D721Med (cell line): ENCODE data around the gene VSTM5.
"Not testable (repeated sequence)": the region's sequence is repeated elsewhere in the genome, so short reads cannot be mapped to it uniquely, and the experiment has no call there.

Experiments
- DNase-seq: peaks from one replicate; pipeline ENCODE4 v3.0.0; 2011; ENCODE audit warnings: low spot score; ENCODE audit not compliant: insufficient read length
- FAIRE-seq: peaks from 2 replicates; lab custom pipeline; 2011; peaks lifted over from hg19 to GRCh38; lab: Jason Lieb, UNC
- TF ChIP-seq, protein P1 (sequence below): IDR thresholded peaks from 2 replicates; pipeline ENCODE4 v1.5.1; 2012; ENCODE audit warnings: mild to moderate bottlenecking, control low read depth; ENCODE audit not compliant: insufficient read depth; ENCODE audit errors: missing control alignments

VSTM5 gene

DNA sequence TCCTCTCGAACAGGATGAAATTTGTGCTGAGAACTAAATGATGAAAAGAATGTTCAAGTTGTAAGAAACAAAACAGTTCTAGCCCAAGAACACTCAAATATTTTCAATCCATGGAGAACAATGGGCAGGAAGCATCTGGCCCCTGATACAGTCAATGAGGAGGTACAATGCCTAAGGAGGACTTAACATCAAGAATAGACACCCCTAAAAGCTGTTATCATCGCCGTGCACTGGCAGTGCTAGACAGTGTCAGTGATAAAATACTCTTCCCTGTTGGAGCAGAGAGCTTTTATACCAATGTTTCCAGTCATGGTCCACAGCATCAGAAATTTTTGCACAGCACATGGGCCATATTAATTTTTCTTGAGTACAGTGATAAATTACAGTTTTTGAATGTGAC is 20.2 kb upstream of the VSTM5 start:
- FAIRE-seq (no peak), DNase-seq (no peak)
- TF ChIP-seq, protein P1, sequence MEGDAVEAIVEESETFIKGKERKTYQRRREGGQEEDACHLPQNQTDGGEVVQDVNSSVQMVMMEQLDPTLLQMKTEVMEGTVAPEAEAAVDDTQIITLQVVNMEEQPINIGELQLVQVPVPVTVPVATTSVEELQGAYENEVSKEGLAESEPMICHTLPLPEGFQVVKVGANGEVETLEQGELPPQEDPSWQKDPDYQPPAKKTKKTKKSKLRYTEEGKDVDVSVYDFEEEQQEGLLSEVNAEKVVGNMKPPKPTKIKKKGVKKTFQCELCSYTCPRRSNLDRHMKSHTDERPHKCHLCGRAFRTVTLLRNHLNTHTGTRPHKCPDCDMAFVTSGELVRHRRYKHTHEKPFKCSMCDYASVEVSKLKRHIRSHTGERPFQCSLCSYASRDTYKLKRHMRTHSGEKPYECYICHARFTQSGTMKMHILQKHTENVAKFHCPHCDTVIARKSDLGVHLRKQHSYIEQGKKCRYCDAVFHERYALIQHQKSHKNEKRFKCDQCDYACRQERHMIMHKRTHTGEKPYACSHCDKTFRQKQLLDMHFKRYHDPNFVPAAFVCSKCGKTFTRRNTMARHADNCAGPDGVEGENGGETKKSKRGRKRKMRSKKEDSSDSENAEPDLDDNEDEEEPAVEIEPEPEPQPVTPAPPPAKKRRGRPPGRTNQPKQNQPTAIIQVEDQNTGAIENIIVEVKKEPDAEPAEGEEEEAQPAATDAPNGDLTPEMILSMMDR = no peak

DNA sequence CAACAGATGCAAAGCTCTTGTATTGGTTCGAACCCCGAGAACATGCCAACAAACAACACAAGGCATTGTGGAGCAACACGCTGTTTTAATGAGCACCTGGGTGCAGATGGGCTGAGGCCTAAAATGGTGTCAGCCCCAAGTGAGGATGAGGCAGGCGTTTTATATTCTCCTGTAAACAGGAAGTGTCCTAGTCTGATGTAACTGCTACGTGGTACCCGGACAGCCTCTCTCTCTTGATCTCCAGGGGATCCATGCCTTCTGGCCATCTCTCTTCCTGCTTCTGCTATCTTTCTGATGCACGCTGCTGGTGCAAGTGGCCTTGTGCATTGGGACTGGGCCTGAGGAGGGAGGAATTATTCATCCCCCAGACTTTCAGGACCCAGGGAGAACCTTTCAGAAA is 19.4 kb upstream of the VSTM5 start:
- TF ChIP-seq, protein P1 = no peak
- FAIRE-seq = no peak
- no peak for DNase-seq

DNA sequence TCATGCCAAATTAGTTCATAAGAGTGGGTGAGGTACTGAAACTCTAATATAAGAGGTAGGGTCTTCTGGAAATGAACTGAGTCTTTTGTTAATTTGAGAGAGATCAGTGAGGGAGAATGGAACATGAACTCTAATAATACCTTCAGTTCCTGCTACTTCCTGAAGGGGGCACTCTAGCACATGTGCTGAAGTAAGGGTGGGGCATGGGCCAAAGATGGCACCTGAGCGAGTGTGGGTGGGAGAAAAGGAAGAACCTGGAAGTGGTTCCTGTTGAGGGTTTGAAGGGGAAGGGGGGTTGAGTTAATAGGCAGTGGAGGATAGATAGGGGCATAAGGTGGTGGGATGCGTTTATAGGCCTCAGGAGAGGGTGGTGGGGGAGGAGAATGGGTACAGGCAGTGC is 18.0 kb upstream of the VSTM5 start:
- not testable (repeated sequence) for FAIRE-seq, DNase-seq

DNA sequence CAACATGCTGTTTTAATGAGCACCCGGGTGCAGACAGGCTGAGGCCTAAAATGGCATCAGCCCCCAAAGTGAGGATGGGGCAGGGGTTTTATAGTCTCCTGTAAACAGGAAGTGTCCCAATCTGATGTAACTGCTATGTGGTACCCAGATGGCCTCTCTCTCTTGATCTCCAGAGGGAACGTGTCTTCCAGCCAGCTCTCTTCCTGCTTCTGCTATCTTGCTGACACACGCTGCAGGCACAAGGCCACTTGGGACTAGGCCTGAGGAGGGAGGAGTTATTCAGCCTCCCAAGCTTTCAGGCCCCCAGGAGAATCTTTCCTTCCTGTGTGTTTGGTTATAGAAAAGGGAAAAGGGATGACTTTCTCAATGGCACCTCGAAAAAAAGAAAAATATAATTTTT is 11.4 kb upstream of the VSTM5 start:
- FAIRE-seq (no peak), DNase-seq (no peak)

DNA sequence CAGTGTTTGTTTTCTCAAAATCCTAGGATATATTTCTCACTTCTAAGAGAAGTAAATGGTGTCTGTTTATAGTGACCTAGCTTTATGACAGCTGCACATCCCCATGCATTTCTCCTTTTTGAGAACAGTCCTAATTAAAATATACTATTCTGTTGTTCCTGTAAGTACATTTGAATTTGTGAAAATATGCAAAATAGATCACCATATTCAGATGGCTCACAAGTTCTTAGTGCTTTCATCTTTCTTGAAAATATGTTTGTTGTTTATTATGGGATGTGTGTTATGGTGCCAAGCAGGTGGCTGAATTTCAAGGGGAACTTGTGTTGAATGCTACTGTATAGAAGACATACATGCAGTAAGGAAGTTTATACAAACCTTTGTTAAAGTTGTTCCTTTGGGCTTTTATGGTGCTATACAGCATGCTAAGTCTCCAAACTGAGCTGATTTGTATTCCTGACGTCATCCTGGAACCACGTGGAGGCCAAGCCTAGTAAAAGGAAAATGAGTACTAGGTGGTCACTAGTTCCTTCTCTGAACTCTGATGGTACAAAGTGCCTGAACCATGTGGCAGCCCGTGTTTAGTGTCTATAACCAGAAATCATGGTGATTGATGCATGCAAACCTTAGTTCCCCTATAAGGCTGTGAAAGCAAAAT is 7.8 kb upstream of the VSTM5 start:
- FAIRE-seq (no peak), DNase-seq (no peak)
- TF ChIP-seq, protein P1 = no peak

More for the DNA sequence above, 11.4 kb upstream of the VSTM5 start:
- TF ChIP-seq, protein P1 = no peak

DNA sequence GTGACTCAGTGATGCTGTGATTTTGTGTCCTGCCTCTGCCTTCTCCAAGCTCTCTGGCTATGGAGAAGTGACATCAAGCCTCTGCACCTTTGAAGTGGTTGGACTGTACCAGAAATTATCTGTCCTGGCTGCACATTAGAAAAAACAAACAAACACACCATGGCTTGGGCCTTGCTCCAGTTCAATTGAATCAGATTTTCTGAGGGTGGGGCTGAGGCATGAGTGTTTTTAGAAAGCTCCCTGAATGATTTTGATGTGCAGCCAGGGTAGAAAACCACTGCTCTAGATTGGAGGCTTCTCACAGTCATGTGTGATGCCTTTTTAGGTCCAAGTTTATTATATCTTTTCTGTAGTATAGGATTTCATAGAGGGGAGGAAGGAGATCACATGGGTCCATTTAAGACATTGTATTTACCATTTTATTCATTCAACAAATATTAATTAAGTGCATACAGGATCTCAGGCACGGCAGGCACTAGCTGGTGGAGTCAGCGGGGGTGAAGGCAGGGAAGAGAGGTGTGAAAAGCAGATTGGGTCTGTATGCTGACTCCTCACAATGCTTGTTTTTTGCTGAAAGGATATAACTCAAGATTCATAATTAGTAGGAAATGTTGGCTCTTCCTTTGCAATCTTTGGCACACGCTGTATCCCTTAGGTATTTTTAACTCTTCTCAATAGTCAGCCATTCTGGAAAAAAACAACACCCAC is 7.1 kb upstream of the VSTM5 start:
- no peak for DNase-seq
- TF ChIP-seq, protein P1 = no peak
- no peak for FAIRE-seq

DNA sequence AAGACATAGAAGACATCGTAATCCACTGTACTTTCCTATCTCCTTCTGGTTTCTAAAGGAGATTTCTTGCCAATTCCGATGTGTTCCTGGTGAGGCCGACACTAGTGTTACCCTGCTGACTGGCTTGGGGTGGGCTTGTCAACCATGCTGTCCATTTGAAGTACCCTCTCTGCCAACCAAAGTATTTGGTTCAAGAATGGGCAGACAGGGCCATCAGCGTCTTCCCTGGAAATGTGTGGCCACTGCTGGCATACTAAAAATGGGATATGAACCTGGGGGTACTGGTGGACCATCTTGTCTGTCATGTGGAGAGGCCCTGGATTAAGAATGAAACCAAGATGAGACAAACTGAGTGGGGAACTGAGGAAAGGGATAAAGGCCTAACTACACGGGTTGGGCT is 1.8 kb upstream of the VSTM5 start:
- DNase-seq (no peak), FAIRE-seq (no peak)
- TF ChIP-seq, protein P1 = no peak
